HCT116 (cell line): ENCODE measurements around the gene DNAAF8. TPM values are rescaled to one million over a fixed set of nuclear protein-coding genes. Genes with fewer than 3 reads are reported as not detected.

Experiments used
- ATAC-seq: fragments of 200-7000 bp; cut with Tn5 transposase; 2 replicates; pipeline ENCODE4 v1.9.1; 2020; ENCODE audit warnings: mild to moderate bottlenecking, moderate library complexity
- BruUV-seq: library from RNA; stranded (reverse); fragments of 400-500 nt; replicated peaks from 2 replicates; lab custom pipeline; 2021; lab: Mats Ljungman, UMichigan
- CTCF ChIA-PET: fragments of 300-600 bp; sonication (Branson Sonifier 250); formaldehyde crosslinking; loops from one replicate; lab custom pipeline; 2021; ENCODE audit warnings: antibody characterized with exemption; lab: Charles Lee
- POLR2A ChIA-PET: fragments of 300-600, 350-600 bp; sonication (Branson Sonifier 250); formaldehyde crosslinking; loops from one replicate; lab custom pipeline; 2021; ENCODE audit warnings: antibody characterized with exemption; lab: Charles Lee
- RAD21 ChIA-PET, 2 experiments: fragments of 300-600 bp; sonication (Branson Sonifier 250); formaldehyde crosslinking; loops; one replicate each; lab custom pipeline; 2023; ENCODE audit warnings: low total read pairs in 2 of 2; ENCODE audit not compliant: uncharacterized antibody in 2 of 2, unreplicated experiment in 2 of 2, low non-redundant PET in 1 of 2; lab: Charles Lee
- DNase-seq: peaks from one replicate; pipeline ENCODE4 v3.0.0-alpha.2; 2010; ENCODE audit warnings: low read depth, low spot score
- H2AFZ ChIP-seq: fragments of 200-600 bp; shearing (Covaris generic), sonication (generic); 2 replicates; pipeline ENCODE4 v1.6.1; 2017; ENCODE audit warnings: low read depth, mixed run types, mixed read lengths, antibody characterized with exemption, low read length; ENCODE audit not compliant: poor library complexity, severe bottlenecking
- H3K27ac ChIP-seq: 2 replicates; pipeline ENCODE4 v1.5.1; 2012; ENCODE audit warnings: low read depth, low read length
- H3K27me3 ChIP-seq: fragments of 200-600 bp; sonication (generic); 2 replicates; pipeline ENCODE4 v1.6.1; 2016; ENCODE audit warnings: mixed run types, low read length, mixed read lengths; ENCODE audit not compliant: insufficient read depth
- H3K36me3 ChIP-seq, 2 experiments: fragments of 200-500 bp in 1 of 2; fragments of 200-600 bp in 1 of 2; sonication (Bioruptor generic) in 1 of 2; sonication (generic) in 1 of 2; 2 replicates each; pipeline versions ENCODE4 v1.5.1 to v1.6.1; 2014 to 2016; ENCODE audit warnings: low read length in 2 of 2, inconsistent platforms in 1 of 2, mixed read lengths in 1 of 2, mixed run types in 1 of 2; ENCODE audit not compliant: insufficient read depth in 2 of 2, control insufficient read depth in 1 of 2
- H3K4me1 ChIP-seq, 2 experiments: fragments of 200-600 bp in 1 of 2; sonication (generic) in 1 of 2; 2 replicates each; pipeline versions ENCODE4 v1.5.1 to v1.6.1; 2012 to 2017; ENCODE audit warnings: low read length in 2 of 2, inconsistent platforms in 1 of 2, mild to moderate bottlenecking in 1 of 2, mixed read lengths in 1 of 2, mixed run types in 1 of 2, moderate library complexity in 1 of 2; ENCODE audit not compliant: insufficient read depth in 2 of 2, control insufficient read depth in 1 of 2
- H3K4me2 ChIP-seq: fragments of 200-600 bp; sonication (generic); 2 replicates; pipeline ENCODE4 v1.6.1; 2017; ENCODE audit warnings: mixed run types, low read length, mixed read lengths
- H3K4me3 ChIP-seq, 2 experiments: fragments of 200-600 bp in 1 of 2; sonication (generic) in 1 of 2; replicated peaks in 1 of 2; 2 replicates each; pipeline ENCODE4 v1.5.1; 2011 to 2016; ENCODE audit warnings: low read length in 2 of 2, control low read depth in 1 of 2, low read depth in 1 of 2, mild to moderate bottlenecking in 1 of 2, mixed read lengths in 1 of 2, mixed run types in 1 of 2
- H3K79me2 ChIP-seq: fragments of 200-600 bp; sonication (generic); 2 replicates; pipeline ENCODE4 v1.6.1; 2017; ENCODE audit warnings: mild to moderate bottlenecking, mixed run types, low read length, moderate library complexity, mixed read lengths; ENCODE audit not compliant: insufficient read depth
- H3K9ac ChIP-seq: fragments of 200-600 bp; sonication (generic); 2 replicates; pipeline ENCODE4 v1.6.1; 2016; ENCODE audit warnings: low read length, mixed read lengths
- H3K9me2 ChIP-seq: fragments of 200-600 bp; sonication (generic), shearing (Covaris generic); 2 replicates; pipeline ENCODE4 v1.6.1; 2017; ENCODE audit warnings: mixed run types, mild to moderate bottlenecking, moderate library complexity; ENCODE audit not compliant: insufficient read depth
- H3K9me3 ChIP-seq, 2 experiments: fragments of 200-500 bp in 1 of 2; fragments of 200-600 bp in 1 of 2; sonication (Bioruptor generic) in 1 of 2; sonication (generic) in 1 of 2; 2 replicates each; pipeline ENCODE4 v1.6.1; 2014 to 2017; ENCODE audit warnings: low read length in 2 of 2, mixed read lengths in 2 of 2, inconsistent platforms in 1 of 2, low read depth in 1 of 2, mild to moderate bottlenecking in 1 of 2, mixed run types in 1 of 2, moderate library complexity in 1 of 2; ENCODE audit not compliant: control insufficient read depth in 1 of 2, insufficient read depth in 1 of 2
- H4K20me1 ChIP-seq: fragments of 200-600 bp; sonication (generic), shearing (Covaris generic); 2 replicates; pipeline ENCODE4 v1.6.1; 2017; ENCODE audit warnings: mixed run types, mild to moderate bottlenecking, moderate library complexity; ENCODE audit not compliant: insufficient read depth
- ATF3 ChIP-seq: IDR thresholded peaks from 2 replicates; pipeline ENCODE4 v1.6.1; 2012
- EGR1 ChIP-seq: IDR thresholded peaks from 2 replicates; pipeline ENCODE4 v1.6.1; 2012; ENCODE audit warnings: low read depth
- EZH2 ChIP-seq: fragments of 200-600 bp; sonication (generic); IDR thresholded peaks from 2 replicates; pipeline ENCODE4 v1.6.1; 2017; ENCODE audit warnings: antibody characterized with exemption, mixed run types
- FOSL1 ChIP-seq: IDR thresholded peaks from 2 replicates; pipeline ENCODE4 v1.6.1; 2012; ENCODE audit warnings: low read depth
- JUND ChIP-seq: IDR thresholded peaks from 2 replicates; pipeline ENCODE4 v1.6.1; 2012
- POLR2A ChIP-seq: IDR thresholded peaks from 2 replicates; pipeline ENCODE4 v1.7.0; 2011; ENCODE audit warnings: borderline replicate concordance; ENCODE audit not compliant: insufficient read depth, insufficient read length; ENCODE audit errors: extremely low read depth
- POLR2AphosphoS5 ChIP-seq: IDR thresholded peaks from 2 replicates; pipeline ENCODE4 v1.6.1; 2011; ENCODE audit warnings: mild to moderate bottlenecking, low read depth, low read length, moderate library complexity
- REST ChIP-seq: IDR thresholded peaks from 2 replicates; pipeline ENCODE4 v1.6.1; 2012; ENCODE audit warnings: low read depth
- SP1 ChIP-seq: IDR thresholded peaks from 2 replicates; pipeline ENCODE4 v1.6.1; 2012; ENCODE audit warnings: low read depth
- TCF7L2 ChIP-seq: IDR thresholded peaks from 2 replicates; pipeline ENCODE4 v1.7.0; 2011; ENCODE audit warnings: borderline replicate concordance, inconsistent platforms; ENCODE audit not compliant: insufficient read depth, insufficient read length; ENCODE audit errors: extremely low read depth
- ZFX ChIP-seq: fragments of 450-650 bp; IDR thresholded peaks from 2 replicates; pipeline ENCODE4 v1.6.1; 2017
- intact Hi-C: fragments of 100-400 bp; cut with micrococcal nuclease; formaldehyde crosslinking; loops from 2 replicates; pipeline ENCODE4 v1.10.0; 2022
- total RNA-seq: library from RNA; stranded (reverse); gene quantifications from one replicate; pipeline ENCODE4 v1.2.1, GENCODE V29; 2021; ENCODE audit not compliant: unreplicated experiment

The DNAAF8 gene
- total RNA-seq, 1 experiment from 2014 or later, result 1.0 TPM

- ChIA-PET POLR2A (no interaction called here), RAD21 (no interaction called here), CTCF (no interaction called here)
- no peaks in the 10 kb centered on the region for H3K9me3 ChIP-seq
- no peaks in the 10 kb centered on the region for H3K9me2 ChIP-seq
- no peak overlapping the region for H2AFZ ChIP-seq
- no TSS peak for BruUV-seq
- H4K20me1 ChIP-seq, result no peaks in the 10 kb centered on the region
- H3K4me3 ChIP-seq, result no peak overlapping the region
- no peak overlapping the region for H3K9ac ChIP-seq
- TF ChIP-seq ZFX (no peak), TCF7L2 (no peak), EGR1 (no peak), POLR2A (no peak), SP1 (no peak), FOSL1 (no peak), EZH2 (no peak)
- no peak for DNase-seq
- intact Hi-C loops, result no loop called here
- ATAC-seq, result no peak
- H3K4me1 ChIP-seq, result no peaks in the 10 kb centered on the region
- no peak overlapping the region for H3K4me2 ChIP-seq
- H3K27me3 ChIP-seq, result no peaks in the 10 kb centered on the region
- no peaks in the 10 kb centered on the region for H3K79me2 ChIP-seq
- H3K36me3 ChIP-seq, result peaks cover 12 to 24% of the 10 kb centered on the region in 2 experiments; a peak in 3 of 4 replicates
- H3K27ac ChIP-seq, result no peak overlapping the region
Measured at GRCh38 chr16:4701791-4702465, 32.4 kb upstream of the DNAAF8 start.

GRCh38 chr16:4702466-4702808 lies 31.9 kb upstream of the DNAAF8 start:
- no peak for DNase-seq

More at GRCh38 chr16:4702466-4702808, 31.9 kb upstream of the DNAAF8 start:
- no peak overlapping the region for H3K4me3 ChIP-seq
- no peak overlapping the region for H2AFZ ChIP-seq
- no peak for ATAC-seq
- H3K4me2 ChIP-seq, result no peak overlapping the region
- no peak overlapping the region for H3K9ac ChIP-seq
- H3K27me3 ChIP-seq, result no peaks in the 10 kb centered on the region
- H4K20me1 ChIP-seq, result no peaks in the 10 kb centered on the region
- no peak for TF ChIP-seq JUND
- no peak for TF ChIP-seq POLR2AphosphoS5
- TF ChIP-seq ATF3, result no peak
- no peak for TF ChIP-seq POLR2A
- TF ChIP-seq REST, result no peak
- TF ChIP-seq, all 23 proteins: peak for 0
- Histone ChIP-seq H3K9me3 (no peaks in the 10 kb centered on the region), H3K4me1 (no peaks in the 10 kb centered on the region), H3K27ac (no peak overlapping the region), H3K36me3 (peaks cover 12 to 24% of the 10 kb centered on the region in 2 experiments; a peak in 3 of 4 replicates), H3K9me2 (no peaks in the 10 kb centered on the region), H3K79me2 (no peaks in the 10 kb centered on the region)
- no TSS peak for BruUV-seq
- ChIA-PET RAD21 (no interaction called here), POLR2A (no interaction called here), CTCF (no interaction called here)
- intact Hi-C loops, result no loop called here
